HG03565 (cell line): ENCODE measurements around the gene PAPSS2.
"Not testable (repeated sequence)": the region's sequence is repeated elsewhere in the genome, so short reads cannot be mapped to it uniquely, and the experiment has no call there.

Source experiments
- ATAC-seq: cut with Tn5 transposase; IDR thresholded peaks from one replicate; pipeline ENCODE4 v1.9.1; 2021; ENCODE audit warnings: mild to moderate bottlenecking, moderate library complexity; ENCODE audit not compliant: unreplicated experiment

Gene PAPSS2

DNA sequence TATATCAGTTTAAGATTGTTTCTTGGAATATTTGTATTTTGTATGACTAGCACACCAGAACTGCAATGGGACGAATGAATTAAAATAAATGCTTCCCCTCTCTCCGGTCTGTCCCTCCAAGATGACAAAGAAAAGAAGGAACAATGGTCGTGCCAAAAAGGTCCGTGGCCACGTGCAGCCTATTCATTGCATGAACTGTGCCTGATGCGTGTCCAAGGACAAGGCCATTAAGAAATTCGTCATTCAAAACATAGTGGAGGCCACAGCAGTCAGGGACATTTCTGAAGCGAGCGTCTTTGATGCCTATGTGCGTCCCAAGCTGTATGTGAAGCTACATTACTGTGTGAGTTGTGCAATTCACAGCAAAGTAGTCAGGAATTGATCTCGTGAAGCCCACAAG lies 17.2 kb upstream of the PAPSS2 start:
- no peak for ATAC-seq

DNA sequence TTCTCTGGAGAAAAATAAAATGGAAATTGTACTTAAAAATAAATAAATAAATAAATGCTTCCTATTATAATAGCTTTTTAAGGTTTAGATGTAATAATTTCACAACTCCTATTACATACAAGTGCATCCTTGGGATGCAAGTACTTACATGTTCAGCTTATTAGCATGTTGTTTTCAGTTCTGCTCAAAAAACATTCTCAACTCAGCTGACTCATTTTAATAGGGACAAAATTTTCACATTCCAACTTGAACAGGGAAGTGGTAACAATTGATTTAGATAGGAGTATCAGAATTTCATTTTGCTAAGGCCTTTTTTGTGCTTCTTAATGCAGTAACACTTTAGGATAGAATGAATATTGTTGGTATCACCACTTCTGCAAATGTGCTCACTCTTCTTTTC lies 16.7 kb upstream of the PAPSS2 start:
- ATAC-seq, result no peak

DNA sequence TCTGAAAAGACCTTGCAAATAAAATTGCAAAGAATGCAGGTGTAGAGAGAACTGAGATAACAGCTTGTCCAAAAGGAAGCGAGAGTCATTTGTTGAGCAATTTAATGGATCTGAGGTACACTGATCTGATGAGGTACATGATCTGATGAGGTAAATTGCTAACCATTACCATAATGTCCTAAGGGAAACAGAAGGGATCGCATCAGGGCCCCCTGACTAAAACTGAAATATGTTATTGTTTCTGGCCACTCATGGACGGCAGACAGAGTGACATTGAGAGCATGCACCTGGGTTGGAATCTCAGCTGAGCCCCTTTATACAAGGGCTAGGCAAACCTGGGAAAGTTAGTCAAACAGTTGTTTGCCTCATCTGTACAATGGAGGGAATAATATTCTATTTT lies 15.8 kb upstream of the PAPSS2 start:
- ATAC-seq, result no peak

DNA sequence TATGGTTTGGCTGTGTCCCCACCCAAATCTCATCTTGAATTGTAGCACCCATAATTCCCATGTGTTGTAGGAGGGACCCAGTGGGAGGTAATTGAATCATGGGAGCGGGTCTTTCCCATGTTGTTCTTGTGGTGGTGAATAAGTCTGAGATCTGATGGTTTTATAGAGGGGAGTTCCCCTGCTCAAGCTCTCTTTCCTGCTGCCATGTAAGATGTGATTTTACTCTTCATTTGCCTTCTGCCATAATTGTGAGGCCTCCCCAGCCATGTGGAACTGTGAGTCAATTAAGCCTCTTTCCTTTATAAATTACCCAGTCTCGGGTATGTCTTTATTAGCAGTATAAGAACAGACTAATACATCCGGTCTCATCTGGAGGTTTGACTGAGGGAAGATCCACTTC lies 15.2 kb upstream of the PAPSS2 start:
- ATAC-seq, result not testable (repeated sequence)

DNA sequence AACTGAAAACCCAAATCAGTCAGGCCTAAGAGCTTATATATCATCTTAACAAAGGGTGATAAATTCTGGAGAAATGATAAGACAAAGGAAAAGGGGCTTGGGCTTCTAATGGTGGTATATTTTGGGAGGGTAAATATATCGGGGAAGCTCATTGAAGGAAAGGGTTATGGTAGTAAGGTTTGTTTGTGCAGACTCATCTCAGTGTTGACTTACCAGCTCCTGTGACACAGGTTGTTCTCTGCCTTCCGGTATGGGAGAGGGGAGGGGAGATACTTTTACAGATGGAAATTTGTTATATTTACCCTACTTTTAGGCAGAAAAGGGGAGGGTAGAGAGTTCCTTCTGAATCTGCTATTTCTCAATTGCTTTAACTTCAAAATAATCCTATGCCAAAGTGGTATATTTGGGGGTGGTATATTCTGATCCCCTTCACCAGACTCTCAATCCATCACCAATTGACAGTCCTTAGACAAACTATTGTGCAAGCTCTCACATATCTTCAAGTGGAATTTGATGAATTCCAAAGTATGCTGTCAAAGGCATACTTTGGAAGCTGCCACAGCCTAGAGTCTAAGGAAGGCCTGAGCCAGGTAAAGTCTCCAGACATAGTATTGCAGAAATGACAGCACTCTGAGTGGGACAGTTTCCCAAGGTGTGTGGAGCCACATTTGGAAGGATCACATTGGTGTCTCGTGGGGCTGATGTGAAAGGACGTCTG lies 13.3 kb upstream of the PAPSS2 start:
- no peak for ATAC-seq

DNA sequence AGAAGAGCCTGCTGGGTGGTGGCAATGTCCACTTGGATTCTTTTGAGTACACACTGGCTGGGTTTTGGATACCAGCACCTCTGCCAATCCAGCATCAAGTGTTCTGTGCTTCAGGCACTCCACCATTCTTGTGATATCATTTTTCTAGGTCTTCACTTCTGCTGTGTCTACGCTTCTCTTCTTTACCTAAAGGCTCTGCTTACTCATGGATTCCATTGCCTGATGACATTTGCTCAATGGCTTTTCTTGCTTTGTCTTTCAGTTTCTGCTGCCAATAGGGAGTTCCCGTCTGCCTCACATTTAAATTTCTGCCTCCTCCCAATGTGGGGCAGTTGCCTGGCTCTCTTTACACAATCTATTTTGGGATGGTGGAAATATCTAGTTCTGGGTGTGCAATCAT lies 12.7 kb upstream of the PAPSS2 start:
- no peak for ATAC-seq

DNA sequence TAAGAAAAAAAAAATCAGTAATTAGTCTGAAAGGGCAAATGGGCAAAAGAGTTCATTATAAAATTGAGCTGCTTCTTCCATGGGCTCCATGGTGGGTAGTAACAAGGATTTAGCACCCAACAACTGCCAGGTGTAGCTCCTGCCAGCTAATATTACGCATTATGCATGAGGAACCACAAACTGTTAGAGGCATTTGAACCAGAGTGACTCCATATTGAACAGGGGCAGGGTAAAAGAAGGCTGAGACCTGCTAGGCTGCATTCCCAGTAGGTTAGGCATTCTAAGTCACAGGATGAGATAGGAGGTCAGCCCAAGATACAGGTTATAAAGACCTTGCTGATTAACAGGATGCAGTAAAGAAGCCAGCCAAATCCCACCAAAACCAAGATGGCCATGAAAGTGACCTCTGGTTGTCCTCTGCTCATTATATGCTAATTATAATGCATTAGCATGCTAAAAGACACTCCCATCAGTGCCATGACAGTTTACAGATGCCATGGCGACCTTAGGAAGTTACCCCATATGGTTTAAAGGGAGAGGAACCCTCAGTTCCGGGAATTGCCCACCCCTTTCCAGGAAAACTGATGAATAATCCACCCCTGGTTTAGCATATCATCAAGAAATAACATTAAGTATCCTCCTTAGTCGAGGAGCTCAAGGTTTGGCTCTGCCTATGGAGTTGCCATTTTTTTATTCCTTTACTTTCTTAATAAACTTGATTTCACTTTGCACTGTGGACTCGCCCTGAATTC lies 8.7 kb upstream of the PAPSS2 start:
- ATAC-seq, result no peak

DNA sequence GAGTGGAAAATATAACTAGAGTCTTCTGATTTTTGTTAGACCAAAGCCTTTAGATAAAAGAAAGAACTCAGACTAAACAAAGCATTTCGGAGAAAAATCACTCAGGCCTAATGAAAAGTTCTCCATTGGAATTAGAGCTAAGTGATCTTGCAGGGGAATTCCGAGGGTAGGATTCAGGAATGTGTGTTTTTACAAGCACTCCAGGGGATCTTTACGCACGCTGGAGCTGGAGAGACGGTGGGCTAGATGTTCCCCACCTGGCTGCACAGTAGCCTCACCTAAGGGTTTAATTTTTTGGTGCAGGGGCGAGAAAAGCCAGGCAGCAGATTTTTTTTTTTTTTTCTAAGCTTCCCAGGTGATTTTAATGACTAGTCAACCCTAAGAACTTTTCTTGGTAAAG lies 7.9 kb upstream of the PAPSS2 start:
- ATAC-seq, result no peak

DNA sequence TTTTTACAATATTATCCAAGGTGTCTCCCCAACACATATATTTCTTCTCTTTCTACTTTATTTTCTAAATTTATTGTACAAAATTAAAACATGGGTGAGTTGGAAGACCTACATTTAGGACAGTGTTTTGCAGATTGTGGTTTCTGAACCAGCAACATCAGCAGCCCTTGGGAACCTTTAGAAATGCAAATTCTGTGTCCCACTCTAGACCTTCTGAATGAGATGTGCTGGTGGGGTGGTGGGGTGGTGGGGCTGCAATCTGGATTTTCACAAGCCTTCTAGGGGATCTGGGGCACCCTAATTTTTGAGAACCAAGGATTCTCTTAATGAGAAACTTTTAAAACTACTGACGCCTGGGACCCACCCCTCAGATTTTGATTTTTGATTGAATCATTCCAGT lies 7.4 kb upstream of the PAPSS2 start:
- ATAC-seq, result no peak

DNA sequence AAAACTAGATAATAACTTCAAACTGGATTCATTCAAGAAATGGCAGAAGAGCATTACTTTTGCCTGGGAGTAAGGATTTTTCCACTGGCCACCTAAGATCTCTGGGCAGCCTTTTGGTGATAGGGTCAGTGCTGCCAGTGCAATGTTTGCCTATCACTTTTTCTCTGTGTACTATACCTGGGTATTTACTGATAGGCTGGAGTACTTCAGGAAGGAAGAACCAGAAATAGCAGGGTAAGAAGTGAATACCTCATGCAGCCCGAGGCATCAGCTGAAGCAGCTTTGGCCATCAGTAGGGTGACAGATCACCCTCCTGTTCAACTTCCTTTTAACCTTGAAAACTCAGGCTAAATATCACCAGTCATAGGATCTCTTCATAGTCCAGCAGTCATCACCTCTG lies 5.5 kb upstream of the PAPSS2 start:
- ATAC-seq, result no peak

DNA sequence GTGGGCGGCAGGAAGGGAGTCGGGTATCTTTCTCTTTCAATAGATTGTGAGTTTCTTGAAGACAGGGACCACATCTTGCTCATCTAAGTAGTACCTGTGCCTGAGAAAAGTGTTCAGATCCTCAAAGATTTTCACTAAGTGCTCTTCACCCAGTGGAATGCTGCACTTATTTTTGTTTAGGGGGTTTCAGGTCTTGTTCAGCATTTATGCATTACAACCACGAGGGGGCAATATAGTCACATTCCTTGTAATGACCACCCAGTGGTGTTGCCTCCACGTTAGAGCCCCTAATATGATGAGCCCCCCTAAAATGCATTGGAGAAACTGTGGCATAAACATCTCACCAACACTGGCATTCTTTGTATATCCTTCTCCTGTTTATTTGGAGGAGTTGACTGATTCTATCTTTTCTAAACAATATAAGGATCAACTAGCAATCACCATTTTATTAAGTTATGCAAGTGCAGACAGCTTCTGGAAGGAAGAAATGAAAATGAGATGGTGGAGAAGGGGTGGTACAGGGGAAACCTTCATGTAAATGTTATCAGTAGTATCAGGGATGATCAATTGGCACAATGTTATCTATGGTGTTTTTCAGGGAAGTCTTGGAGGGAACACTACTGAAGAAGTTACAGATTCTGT lies 3.1 kb upstream of the PAPSS2 start:
- no peak for ATAC-seq

DNA sequence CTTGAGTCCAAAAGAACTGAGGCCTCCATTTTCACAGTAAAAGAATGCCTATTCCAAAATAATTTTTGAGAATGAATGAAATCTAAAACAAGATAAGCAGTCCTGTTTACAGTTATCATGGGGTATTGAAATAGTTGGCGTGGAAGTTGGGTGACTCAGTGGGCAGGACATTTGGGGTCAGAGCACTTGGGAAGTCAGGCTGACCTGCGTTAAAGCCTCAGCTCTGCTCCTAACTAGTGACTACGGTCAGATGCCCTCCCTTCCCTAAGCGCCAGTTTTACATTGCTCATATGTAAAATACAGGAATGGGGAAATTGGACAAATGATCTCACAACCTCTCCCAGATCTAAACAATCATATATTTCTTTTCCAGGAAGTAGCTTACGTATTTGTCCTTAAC lies 2.3 kb upstream of the PAPSS2 start:
- ATAC-seq, result no peak

DNA sequence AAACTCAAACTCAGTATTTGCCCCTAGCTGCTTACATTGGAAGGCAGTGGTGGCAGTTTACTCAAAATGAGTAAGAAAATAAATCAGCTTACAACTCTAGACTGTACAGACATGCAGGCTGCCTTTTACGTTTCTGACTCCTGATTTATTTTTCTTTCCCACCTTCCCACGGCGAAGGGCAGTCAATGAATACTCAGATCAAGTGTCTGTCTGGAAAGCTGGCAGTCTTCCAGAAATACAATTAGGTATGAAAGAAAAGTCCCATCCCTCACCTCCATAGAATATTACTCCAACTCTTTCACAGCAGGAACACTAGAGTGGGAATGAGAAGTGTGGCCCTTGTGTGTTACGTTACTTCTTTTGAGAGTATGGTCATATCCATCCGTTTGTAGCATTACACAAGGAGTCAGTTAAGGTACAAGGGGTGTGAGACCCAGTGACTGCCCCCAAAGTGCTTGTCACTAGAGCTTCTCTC lies 1.3 kb upstream of the PAPSS2 start:
- no peak for ATAC-seq

DNA sequence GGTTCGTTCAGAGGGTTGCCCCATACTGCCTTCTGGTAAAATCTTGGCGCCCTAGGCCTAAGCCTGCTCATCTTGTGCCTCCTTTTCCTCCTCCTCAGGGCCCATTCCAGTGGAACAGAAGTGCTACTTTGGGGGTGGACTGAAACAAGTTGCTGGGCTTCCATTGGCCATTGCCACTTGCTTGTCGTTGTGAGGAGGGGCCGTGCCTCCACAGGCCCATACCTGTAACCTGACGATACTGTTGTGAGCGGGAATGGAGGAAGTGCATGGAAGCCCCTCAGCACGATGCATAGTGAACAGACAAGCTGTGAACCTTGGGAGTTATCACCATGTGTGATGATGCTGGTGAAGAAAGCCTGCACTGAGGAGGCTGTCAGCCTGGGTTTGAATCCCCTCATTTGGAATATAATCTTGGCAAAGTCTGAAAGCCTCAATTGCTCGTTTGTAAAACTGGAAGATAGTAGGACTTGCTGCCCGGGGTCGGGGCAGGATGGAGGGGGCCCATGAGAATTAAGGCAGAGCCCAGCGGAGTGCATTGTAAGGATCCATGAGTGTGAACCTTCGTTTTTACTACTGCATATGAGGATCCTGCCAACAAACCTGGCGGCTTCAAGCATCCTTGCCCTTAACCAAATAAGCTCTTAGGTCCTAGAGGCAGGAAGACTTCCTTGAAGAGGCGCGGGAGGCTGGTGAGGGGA lies 671 bp upstream of the PAPSS2 start:
- ATAC-seq, result no peak

DNA sequence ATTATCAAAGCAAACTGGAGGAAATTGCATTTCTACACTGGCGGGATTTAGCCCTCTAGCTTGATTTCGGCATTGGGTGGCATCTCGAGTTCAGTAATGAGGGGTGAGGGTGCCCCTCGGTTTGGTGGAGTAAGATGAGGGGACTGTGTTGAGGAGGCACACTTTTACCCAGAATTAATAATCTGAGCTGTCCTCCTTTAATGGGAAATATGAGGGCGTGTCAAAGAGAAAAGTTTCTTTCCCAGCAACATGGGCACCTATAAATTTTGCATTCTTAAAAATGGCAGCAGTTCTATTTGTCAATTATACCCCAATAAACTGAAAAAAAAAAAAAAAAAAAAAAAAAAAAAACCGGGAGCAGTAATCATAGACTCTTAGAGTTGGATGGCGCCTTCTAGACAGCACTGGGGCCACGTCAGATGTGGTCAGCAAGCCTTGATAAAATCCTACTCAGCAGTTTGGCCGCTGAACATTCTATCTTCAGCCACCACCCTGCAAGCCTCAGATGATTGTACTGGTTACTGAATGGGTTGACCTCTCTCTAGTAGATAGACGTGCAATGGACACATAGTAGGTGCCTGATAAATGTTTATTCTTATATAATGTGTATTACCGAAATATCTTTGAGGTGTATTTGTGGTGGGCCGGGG lies 931 bp downstream of the PAPSS2 start:
- ATAC-seq, result no peak

DNA sequence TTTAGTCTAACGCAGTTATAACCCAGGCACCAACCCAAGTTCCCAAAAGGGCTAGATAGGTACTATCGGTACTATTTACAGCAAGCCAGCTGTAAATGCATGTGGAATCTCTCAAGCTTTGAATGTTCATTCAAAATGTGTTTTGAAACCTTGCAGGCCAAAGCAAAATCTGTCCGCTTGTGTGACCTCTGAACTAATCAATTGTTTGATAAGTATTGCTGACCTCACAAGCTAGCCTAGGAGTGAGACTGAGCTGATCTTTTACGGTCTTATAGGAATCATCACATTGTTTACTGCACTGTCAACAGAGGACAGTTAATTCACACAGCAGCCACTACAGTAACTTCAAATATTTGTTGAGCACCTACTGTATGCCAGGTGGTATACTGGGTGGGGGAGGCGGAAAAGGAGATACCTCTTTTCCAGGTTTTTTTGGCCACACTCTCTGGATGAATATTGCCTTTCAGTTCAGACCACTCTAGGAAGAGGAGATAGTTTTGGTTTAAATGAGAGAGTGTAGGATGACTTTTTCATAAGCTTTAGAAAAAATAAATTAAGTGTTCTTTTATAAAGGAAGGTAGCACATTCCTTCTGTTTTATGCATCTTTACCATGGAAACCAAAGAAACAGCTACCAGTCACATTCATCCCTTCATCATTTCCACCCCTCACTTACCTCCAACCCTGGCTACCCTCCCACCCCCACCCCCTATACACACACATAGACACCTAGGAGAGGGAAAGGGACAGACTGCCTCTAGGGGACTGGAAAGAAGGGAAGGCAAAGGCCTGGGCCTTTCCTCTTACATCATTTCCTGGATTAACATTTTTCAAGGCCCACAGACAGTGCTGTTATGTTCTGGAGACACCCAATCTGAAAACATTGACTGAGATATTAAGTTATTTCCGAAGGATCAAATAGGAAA lies 2.4 kb downstream of the PAPSS2 start:
- no peak for ATAC-seq

DNA sequence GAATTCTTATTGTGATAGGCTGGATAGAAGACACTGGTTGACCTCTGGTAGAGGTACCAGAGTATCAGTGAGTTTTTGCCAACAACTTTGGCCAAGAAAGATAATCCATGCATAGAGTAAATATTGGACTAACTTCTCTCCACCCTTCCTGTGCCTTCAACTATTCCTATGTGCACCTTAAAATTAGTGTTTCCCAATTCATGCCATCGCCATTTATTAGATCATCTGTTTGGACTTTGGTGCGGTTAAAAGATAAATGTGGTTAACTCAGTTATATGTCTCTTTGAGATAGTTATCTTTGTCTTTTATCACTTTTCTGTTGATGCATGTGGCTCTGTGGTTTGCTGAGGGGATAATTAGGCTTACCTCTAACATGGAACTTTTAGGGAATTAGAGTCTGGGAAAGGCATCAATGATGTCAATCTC lies 4.6 kb downstream of the PAPSS2 start:
- no peak for ATAC-seq

DNA sequence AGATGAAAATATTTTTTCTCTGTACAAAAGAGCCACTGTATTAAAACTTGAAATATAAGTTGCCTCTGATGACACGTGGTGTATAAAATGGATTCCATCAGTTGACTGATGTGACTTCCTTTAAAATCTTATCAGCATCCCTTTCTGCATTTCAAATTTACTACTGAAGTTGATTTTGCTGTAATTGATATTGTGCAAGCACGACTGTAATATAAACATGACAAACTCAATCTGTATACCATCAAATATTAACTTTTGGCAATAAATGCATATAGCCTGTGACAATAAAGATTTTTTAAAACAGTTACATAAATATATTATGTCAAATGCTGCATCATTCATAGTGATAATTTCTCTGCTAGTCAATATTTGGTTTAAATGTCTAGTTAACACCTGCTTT lies 7.8 kb downstream of the PAPSS2 start:
- ATAC-seq, result no peak

DNA sequence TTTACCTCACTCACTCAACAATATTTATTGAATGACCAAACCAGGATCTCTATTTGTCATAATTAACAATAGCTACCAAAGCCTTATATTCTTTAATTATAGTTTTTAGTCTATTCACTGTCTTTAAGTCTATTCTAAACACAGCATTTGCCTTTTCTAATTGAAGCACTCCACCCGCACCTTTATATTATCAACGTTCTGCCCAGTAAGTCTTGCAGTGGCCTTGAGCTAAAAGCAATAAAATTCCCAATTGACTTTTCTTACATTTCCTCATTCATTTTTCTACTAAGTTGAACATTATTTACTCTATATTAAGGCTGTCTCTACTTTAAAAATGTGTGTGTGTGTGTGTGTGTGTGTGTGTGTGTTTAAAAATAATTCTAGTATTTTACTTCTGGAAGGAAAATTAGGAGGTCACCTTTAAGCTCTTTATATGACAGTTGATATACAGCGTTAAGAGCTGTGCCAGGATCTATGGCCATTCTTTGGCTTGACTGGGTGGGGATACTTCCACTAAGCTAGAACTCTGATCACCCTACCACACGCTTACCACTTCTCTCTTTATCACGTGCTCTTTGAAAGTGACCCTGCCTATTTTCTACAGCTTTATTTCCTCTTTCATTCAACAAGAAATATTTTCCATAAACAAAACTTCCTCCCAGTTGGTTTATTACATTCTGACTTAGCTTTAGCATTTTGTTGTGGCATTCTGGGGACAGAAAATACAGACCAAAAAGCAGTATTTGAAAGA lies 8.8 kb downstream of the PAPSS2 start:
- ATAC-seq, result no peak
